ENCODE results near the gene LYZL4.

GRCh38 chr3:42371776-42372175, 38.6 kb downstream of the LYZL4 start:
- TF ChIP-seq POU6F1 (CRISPR knock-in tag; IDR thresholded peaks at IDR 0.05; ENCODE audit: borderline replicate concordance, low read depth) (no peak), TCF4 (CRISPR knock-in tag; IDR thresholded peaks at IDR 0.05; ENCODE audit: borderline replicate concordance) (no peak), RARB (CRISPR knock-in tag; IDR thresholded peaks at IDR 0.05) (no peak), ARNTL (CRISPR knock-in tag; IDR thresholded peaks at IDR 0.05; ENCODE audit: borderline replicate concordance, low read depth) (no peak)
